ELF-1 (cell line): ENCODE measurements around the gene OTOF.

Experiments used
- DNase-seq: peaks from one replicate; pipeline ENCODE4 v3.0.0-alpha.2; 2016; ENCODE audit warnings: low read depth, low spot score

Gene OTOF

GRCh38 chr2:26503231-26503880, 25.4 kb upstream of the OTOF start:
- DNase-seq = peak; percentile 93

DNA sequence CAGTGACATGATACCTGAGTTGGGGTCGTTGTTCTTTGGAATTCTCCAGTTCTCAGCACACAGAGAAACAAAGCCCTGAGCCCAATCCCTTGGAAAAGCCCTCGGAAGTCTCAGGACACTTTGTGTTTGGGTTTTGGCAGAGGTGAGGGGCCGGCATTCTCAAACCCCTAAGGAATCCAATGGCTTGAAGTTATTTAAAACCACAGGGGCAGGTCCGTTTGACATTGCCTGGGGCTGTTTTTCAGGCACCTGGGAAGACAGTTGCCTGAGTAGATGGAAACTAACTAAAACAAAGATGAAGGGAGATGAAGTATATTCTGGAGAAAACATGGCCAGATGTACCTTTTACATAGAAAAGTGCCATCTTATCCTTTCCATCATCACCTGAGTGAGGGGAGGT, 22.5 kb upstream of the OTOF start:
- DNase-seq = peak; percentile 59

DNA sequence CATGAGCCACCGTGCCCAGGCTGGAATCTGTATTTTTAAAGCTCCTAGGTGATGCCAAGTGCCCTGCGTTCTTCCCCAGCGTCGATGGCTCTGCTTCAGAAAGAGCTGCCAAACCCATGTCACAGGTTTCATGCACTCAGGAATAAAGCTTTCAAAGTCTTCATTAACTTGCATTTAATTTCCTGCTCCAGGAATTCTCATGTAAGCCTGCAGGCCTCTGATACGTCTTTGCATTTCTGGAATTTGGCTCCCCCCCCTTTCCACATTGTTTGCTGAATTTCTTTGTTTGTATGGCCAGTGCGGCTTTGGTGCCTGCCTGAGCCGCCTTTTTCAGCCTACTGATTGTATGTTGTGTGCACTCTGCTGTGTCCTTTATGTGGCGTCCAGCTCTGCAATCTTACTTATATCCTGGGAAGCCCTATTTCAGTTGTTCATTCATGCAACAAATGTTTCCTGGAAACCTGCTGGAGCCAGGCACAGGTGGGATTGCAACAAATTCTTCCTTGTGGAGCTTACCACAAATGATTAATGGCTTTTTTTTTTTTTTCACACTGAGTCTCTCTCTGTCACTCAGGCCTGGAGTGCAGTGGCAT, 17.9 kb upstream of the OTOF start:
- DNase-seq = peak; percentile 71

DNA sequence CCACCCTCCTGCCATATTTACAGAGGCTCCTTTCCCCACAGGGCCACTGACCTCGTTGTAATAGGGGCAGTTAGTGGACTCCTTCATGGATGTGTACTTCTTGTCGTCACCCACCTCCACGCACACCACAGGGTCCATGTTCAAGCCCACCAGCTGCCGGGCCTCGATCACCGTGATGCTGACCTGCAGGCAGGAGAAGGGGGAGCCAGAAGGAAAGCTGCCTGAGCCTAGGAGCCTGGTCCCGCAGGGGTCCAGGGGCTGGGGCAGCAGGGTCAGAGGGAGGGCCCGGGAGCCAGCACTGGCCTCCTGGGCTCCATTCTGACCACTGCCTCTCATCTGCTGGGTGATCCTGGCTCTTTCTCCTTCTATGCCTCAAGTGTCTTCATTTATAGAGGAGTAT, 17.0 kb upstream of the OTOF start:
- no peak for DNase-seq

GRCh38 chr2:26494199-26494598, 16.3 kb upstream of the OTOF start:
- no peak for DNase-seq

- no peak for DNase-seq
Observed at GRCh38 chr2:26493566-26493965, 15.6 kb upstream of the OTOF start.

DNA sequence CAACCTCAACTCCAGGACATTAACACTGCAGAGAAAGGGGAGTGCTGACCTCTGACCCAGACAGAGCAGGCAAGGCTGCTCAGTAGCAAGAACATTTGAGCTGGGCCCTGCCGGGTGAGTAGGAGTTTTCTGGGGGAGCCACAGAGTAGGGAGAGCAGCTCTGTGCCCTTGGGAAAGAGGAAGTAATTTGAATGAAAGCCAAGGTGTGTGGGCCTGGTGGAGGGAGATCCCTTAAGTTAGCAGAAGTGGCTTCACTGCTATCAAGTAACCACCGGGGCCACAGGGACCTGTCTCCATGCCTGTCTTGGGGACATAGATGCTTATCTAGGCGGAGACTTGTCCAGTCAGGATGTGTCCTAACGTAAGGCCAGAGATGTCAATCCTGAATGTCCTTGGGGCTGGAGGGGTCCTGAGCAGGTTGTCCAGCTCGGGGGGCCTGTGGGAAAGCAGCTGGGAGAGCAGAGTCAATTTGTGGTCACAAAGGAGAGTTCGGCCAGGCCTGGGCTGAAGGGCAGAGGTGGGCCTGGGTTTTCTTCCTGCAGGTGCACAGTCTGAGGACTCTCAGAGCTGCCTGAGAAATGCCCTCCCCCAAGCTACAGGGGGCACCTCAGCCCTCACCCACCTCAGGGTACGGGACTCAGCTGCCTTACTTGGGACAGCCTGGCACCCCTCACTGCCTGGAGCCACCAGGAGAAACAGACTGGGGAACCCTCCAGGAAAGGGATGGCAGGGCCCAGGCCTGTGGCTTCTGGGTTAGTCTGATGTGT, 15.0 kb upstream of the OTOF start:
- no peak for DNase-seq

GRCh38 chr2:26491563-26492167, 13.7 kb upstream of the OTOF start:
- DNase-seq = no peak

- DNase-seq = no peak
Observed at GRCh38 chr2:26489213-26489850, 11.4 kb upstream of the OTOF start.

GRCh38 chr2:26488463-26489212, 10.7 kb upstream of the OTOF start:
- no peak for DNase-seq

DNA sequence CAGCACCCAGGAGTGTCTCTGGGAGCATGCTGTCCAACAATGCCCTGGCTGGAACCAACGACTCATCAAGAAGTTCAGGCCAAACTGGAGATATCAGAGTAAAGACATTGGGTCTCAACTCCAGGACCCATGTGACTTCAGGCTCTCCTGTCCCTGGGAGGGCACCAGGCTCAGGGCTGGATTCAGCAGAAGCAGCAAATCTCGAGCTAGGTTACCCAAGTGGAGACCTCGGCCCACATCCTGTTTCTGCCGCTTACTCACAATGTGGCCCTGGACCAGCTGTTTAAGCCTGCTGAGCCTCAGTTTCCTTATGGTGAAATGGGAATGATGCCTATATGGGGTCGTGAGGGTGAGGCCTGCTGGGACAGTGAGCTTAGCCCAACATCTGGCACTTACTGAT, 9.3 kb upstream of the OTOF start:
- DNase-seq = no peak

DNA sequence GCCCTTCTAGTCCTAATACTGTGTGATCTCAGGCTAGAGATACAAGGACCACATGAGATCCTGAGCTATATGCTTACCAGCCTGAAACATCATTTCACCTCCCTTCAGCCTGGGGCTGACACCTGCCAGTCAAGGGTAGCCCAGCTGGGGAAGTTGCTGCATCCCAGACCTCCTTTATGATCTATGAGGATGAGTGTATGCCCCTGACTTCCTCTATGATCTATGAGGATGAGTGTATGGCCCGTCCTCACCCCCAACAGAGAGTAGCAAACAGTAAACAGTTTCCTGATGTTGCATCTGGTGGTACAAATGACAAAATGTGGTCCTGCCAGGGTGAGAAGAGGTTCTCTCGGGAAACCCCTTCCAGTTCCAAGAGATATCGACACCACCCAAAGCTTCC, 8.9 kb upstream of the OTOF start:
- no peak for DNase-seq

DNA sequence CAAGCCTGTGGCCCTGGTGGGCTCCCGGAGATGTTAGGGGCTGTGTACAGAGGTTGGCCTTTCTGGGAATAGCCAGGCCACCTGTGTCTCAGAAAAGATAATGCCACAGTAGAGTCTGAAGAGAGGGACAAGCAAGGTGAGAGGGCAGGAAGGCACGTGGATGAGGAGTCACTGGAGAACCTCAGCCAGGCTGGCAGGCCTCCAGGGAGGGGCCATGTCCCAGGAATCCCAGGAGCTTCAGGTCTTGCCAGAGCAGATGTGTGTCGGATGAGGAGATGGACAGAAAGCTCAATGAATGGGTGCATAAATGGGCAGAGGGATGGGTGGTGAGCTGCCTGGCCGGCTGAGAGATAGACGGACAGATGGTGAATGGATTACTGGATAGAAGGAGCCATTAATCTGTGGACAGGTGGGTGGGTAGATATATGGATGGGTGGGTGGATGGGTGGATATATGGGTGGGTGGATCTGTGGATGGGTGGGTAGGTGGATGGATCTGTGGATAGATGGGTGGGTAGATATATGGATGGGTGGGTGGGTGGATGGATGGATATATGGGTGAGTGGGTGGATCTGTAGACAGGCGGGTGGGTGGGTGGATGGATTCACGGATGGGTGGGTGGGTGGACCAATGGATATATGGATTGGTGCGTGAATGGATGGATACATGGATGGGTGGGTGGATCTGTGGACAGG, 7.9 kb upstream of the OTOF start:
- DNase-seq = no peak

DNA sequence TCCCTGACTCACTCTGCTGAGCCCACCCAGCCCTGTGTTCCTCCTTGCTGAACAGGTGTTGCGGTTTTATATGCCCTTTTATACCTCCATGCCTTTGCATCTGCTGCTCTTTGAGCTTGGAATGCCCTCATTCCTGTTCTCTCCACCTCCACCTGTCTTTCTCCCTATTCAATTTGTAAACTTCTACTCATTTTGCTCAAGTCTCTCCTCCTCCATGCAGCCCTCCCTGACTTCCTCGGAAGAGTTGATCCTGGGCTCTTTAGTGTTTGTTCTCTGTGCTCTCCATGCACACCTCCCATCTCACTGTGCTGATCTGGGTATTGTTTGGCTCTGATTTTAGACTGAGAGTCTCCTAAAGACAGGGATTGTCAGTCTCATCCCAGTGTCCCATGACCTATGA, 7.2 kb upstream of the OTOF start:
- no peak for DNase-seq

- no peak for DNase-seq
Observed at GRCh38 chr2:26484579-26484978, 6.7 kb upstream of the OTOF start.

DNA sequence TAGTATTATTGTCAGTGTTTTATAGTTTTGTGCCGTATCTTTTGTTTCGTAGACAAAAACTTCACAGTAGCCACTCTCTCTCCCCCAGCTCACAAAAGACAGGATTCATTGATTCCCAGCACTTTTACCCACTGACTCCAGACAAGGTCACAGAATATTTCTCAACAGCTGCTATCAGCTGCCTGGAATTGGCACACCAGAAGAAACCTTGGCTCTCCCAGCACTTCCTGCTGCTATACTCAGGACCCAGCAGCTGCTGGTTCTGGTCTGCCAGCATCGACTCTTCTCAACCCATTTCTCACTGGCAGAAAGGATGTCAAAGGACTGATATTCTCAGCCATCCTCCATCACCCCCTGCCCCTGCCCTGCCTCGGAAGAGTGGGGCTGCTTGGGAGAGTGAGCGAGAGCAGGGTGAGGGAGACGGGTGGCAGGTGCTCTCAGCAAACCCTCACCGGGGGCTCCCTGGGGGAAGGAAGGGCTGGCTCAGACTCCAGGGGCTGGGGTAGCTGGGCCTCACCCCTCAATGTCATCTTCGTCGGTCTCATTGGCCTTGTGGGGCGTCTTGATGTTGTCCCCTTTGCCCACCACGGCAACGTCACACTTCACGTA, 6.1 kb upstream of the OTOF start:
- DNase-seq = no peak

DNA sequence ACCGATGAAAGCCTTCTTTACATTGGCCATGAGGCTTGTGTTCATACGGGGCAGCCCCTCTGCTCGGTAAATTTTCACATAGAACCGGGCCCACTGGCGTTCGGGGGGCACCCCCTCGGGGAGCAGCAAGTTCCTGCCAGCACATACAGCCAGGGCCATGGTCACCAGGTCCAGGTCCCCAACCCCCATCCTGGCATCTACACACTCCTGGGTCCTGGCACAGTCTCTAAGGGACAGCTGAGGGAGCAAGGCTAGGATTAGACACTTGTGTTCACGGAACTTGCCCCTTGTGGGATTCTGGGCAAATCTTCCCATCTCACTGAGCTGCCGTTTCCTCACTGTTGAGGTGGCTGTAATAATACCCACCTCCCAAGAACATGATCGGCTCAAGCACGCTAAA, 5.6 kb upstream of the OTOF start:
- no peak for DNase-seq

DNA sequence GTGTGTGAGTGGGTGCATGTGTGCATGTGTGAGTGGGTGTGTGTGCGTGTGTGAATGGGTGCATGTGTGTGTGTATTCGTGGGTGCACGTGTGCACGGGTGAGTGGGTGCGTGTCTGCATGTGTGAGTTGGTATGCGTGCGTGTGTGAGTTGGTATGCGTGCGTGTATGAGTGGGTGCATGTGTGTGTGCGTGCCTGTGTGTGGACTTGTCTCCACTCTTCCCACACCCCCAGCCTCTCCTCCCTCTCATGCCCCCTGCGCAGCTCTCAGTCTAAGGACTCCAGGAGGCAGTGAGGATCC, 5.1 kb upstream of the OTOF start:
- DNase-seq = no peak

DNA sequence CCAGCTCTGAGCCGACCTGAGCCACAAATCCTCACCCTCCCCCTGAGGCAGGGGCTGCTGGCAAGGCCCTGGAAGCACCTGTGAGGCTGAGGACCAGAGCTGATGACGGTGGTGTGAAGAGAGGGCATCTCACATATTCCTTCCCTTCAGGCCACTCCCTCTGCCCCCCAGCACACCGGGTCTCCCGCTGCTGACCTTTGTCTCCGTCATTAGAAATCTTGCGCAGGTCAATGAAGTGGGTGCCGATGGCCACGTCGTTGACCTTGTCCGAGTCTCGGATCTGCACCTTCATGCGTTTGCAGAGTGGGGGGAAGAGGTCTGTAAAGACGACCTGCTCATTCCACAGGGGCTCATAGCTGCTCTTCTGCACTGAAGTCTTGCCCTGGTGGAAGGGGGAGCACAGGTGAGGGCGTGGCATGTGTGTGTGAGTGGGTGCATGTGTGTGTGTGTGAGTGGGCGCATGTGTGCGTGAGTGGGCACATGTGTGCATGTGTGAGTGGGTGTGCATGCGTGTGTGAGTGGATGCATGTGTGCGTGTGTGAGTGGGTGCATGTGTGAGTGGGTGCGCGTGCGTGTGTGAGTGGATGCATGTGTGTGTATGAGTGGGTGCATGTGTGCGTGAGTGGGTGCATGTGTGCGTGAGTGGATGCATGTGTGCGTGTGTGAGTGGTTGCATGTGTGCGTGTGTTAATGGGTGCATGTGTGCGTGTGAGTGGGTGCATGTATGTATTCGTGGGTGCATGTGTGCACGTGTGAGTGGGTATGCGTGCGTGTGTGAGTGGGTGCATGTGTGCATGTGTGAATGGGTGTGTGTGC, 4.5 kb upstream of the OTOF start:
- DNase-seq = no peak

DNA sequence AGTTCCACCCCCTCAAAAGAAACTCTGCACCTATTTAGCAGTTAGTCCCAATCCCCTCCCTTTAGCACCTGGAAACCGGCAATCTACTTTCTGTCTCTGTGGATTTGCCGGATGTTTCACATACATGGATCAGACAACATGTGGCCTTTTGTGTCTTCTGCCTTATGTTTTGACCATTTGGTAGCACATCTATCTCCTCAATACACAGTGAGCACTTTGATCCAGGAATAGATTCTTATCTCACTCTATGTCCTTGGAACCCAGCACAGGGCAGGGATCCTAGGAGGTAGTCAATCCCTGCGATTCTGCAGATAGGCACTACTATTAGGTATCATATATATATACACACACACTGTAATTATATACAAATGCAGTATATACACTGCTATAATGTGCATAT, 3.8 kb upstream of the OTOF start:
- no peak for DNase-seq
